GF-D8 (cell line): Measurements from ENCODE around the gene C17orf100.

Experiments used
- DNase-seq: peaks from one replicate; lab custom pipeline; 2025; lab: John Stamatoyannopoulos, UW

Gene C17orf100

GRCh38 chr17:6669479-6670212, 18.1 kb downstream of the C17orf100 start:
- no peak for DNase-seq

- DNase-seq, result no peak
Observed at GRCh38 chr17:6670571-6670970, 19.0 kb downstream of the C17orf100 start.

GRCh38 chr17:6670999-6671398, 19.4 kb downstream of the C17orf100 start:
- DNase-seq, result no peak

GRCh38 chr17:6671431-6671830, 19.9 kb downstream of the C17orf100 start:
- DNase-seq, result no peak

- no peak for DNase-seq
Observed at GRCh38 chr17:6674586-6674985, 23.0 kb downstream of the C17orf100 start.

GRCh38 chr17:6675201-6675825, 23.8 kb downstream of the C17orf100 start:
- no peak for DNase-seq

GRCh38 chr17:6676802-6677157, 25.2 kb downstream of the C17orf100 start:
- no peak for DNase-seq

- DNase-seq, result peak; percentile 7
Observed at GRCh38 chr17:6677158-6677831, 25.7 kb downstream of the C17orf100 start.

GRCh38 chr17:6677946-6678345, 26.4 kb downstream of the C17orf100 start:
- no peak for DNase-seq

GRCh38 chr17:6679241-6679640, 27.7 kb downstream of the C17orf100 start:
- no peak for DNase-seq

GRCh38 chr17:6681176-6681575, 29.6 kb downstream of the C17orf100 start:
- no peak for DNase-seq

- DNase-seq, result no peak
Observed at GRCh38 chr17:6681671-6682070, 30.1 kb downstream of the C17orf100 start.

- DNase-seq, result no peak
Observed at GRCh38 chr17:6682339-6682738, 30.8 kb downstream of the C17orf100 start.

- no peak for DNase-seq
Observed at GRCh38 chr17:6683081-6683684, 31.6 kb downstream of the C17orf100 start.

GRCh38 chr17:6683730-6684459, 32.3 kb downstream of the C17orf100 start:
- DNase-seq, result no peak

GRCh38 chr17:6684460-6684783, 32.9 kb downstream of the C17orf100 start:
- DNase-seq, result no peak

GRCh38 chr17:6684881-6685767, 33.6 kb downstream of the C17orf100 start:
- DNase-seq, result no peak

- DNase-seq, result no peak
Observed at GRCh38 chr17:6686026-6686425, 34.5 kb downstream of the C17orf100 start.

- DNase-seq, result no peak
Observed at GRCh38 chr17:6688944-6689343, 37.4 kb downstream of the C17orf100 start.

- DNase-seq, result no peak
Observed at GRCh38 chr17:6690641-6691040, 39.1 kb downstream of the C17orf100 start.

GRCh38 chr17:6691546-6691945, 40.0 kb downstream of the C17orf100 start:
- no peak for DNase-seq
